A673 (cell line): ENCODE results near the gene ARSB.

ENCODE experiments used
- EZH2 ChIP-seq: fragments of 200-600 bp; sonication (generic); IDR thresholded peaks from 2 replicates; pipeline ENCODE4 v1.6.1; 2017; ENCODE audit warnings: borderline replicate concordance, low read depth, mild to moderate bottlenecking, mixed read lengths, antibody characterized with exemption, low read length; ENCODE audit not compliant: poor library complexity, severe bottlenecking
- TF ChIP-seq, protein P1 (sequence below): fragments of 300-800, 200-600 bp; sonication (generic); conservative IDR thresholded peaks from 2 replicates; pipeline ENCODE4 v1.5.1; 2017; ENCODE audit warnings: low read depth, mild to moderate bottlenecking, antibody characterized with exemption, low read length, moderate library complexity, mixed read lengths

DNA sequence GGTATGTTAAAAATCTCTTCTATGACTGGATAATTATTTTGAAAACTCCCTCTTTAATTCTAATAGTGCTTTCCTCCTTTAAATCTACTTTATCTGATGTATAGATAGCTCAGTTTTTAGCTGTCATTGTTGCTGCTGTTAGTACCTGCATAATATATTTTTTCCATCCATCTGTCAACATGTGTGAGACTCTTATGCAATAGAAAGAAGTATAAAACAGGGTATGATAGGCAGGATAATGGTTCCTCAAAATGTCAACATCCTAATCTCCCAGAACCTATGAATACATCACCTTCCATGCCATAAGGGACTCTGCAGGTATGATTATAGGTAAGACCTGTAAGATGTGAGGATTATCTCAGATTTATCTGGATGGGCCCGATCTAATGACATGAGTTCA lies 199.7 kb downstream of the ARSB start:
- TF ChIP-seq, protein P1, sequence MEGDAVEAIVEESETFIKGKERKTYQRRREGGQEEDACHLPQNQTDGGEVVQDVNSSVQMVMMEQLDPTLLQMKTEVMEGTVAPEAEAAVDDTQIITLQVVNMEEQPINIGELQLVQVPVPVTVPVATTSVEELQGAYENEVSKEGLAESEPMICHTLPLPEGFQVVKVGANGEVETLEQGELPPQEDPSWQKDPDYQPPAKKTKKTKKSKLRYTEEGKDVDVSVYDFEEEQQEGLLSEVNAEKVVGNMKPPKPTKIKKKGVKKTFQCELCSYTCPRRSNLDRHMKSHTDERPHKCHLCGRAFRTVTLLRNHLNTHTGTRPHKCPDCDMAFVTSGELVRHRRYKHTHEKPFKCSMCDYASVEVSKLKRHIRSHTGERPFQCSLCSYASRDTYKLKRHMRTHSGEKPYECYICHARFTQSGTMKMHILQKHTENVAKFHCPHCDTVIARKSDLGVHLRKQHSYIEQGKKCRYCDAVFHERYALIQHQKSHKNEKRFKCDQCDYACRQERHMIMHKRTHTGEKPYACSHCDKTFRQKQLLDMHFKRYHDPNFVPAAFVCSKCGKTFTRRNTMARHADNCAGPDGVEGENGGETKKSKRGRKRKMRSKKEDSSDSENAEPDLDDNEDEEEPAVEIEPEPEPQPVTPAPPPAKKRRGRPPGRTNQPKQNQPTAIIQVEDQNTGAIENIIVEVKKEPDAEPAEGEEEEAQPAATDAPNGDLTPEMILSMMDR = no peak
- no peak for TF ChIP-seq EZH2
